HG03066 (cell line): Measurements from ENCODE around the gene LRP1.

Experiments used
- ATAC-seq: cut with Tn5 transposase; IDR thresholded peaks from one replicate; pipeline ENCODE4 v1.9.1; 2021; ENCODE audit warnings: low read depth; ENCODE audit not compliant: unreplicated experiment

LRP1 gene

GRCh38 chr12:57204454-57204853 lies 76.2 kb downstream of the LRP1 start:
- no peak for ATAC-seq

GRCh38 chr12:57205186-57205585 lies 76.9 kb downstream of the LRP1 start:
- ATAC-seq: no peak

GRCh38 chr12:57205931-57206330 lies 77.6 kb downstream of the LRP1 start:
- no peak for ATAC-seq

- no peak for ATAC-seq
Observed at GRCh38 chr12:57207731-57208630, 79.7 kb downstream of the LRP1 start.

GRCh38 chr12:57208631-57209282 lies 80.5 kb downstream of the LRP1 start:
- no peak for ATAC-seq

- no peak for ATAC-seq
Observed at GRCh38 chr12:57209916-57210315, 81.6 kb downstream of the LRP1 start.

- ATAC-seq: no peak
Observed at GRCh38 chr12:57210461-57210860, 82.2 kb downstream of the LRP1 start.

GRCh38 chr12:57210926-57211692 lies 82.8 kb downstream of the LRP1 start:
- no peak for ATAC-seq

- no peak for ATAC-seq
Observed at GRCh38 chr12:57211791-57212700, 83.8 kb downstream of the LRP1 start.

- no peak for ATAC-seq
Observed at GRCh38 chr12:57212701-57213057, 84.4 kb downstream of the LRP1 start.

- no peak for ATAC-seq
Observed at GRCh38 chr12:57213058-57213715, 84.9 kb downstream of the LRP1 start.

GRCh38 chr12:57213763-57214397 lies 85.6 kb downstream of the LRP1 start:
- ATAC-seq: no peak

GRCh38 chr12:57214398-57214781 lies 86.1 kb downstream of the LRP1 start:
- ATAC-seq: no peak

GRCh38 chr12:57215065-57215464 lies 86.8 kb downstream of the LRP1 start:
- ATAC-seq: no peak

GRCh38 chr12:57215668-57216013 lies 87.4 kb downstream of the LRP1 start:
- no peak for ATAC-seq

GRCh38 chr12:57216014-57216911 lies 88.0 kb downstream of the LRP1 start, which contains the start of gene NXPH4:
TSS of gene NXPH4 (plus strand) at chr12:57216794. CDS start at chr12:57216970, 176 bp downstream.
- ATAC-seq: no peak

GRCh38 chr12:57216921-57217879 lies 88.9 kb downstream of the LRP1 start:
- ATAC-seq: no peak
